Esophagus muscularis mucosa (tissue), 4 donors: ENCODE measurements around the gene BCAT1.

Experiments used
- CTCF ChIP-seq, 3 experiments: fragments of 200-600 bp in 2 of 3; fragments of 450-650 bp in 1 of 3; sonication (generic) in 2 of 3; IDR thresholded peaks; one replicate each; pipeline ENCODE4 v1.5.1; 2017 to 2019; ENCODE audit warnings: antibody characterized with exemption in 3 of 3, mild to moderate bottlenecking in 2 of 3, moderate library complexity in 1 of 3
- EP300 ChIP-seq: sonication (generic); formaldehyde crosslinking; IDR thresholded peaks from one replicate; pipeline ENCODE4 v1.6.1; 2017; ENCODE audit warnings: antibody characterized with exemption
- POLR2A ChIP-seq: fragments of 450-650 bp; IDR thresholded peaks from one replicate; pipeline ENCODE4 v1.6.1; 2017; ENCODE audit warnings: antibody characterized with exemption, moderate library complexity, mild to moderate bottlenecking, low read depth
- POLR2AphosphoS5 ChIP-seq, 2 donors: sonication (generic); formaldehyde crosslinking; IDR thresholded peaks; one replicate each; pipeline ENCODE4 v1.6.1; 2017; ENCODE audit warnings: antibody characterized with exemption in 2 of 2

- TF ChIP-seq CTCF (IDR thresholded peaks at IDR 0.05) (no peak), POLR2A (no peak), POLR2AphosphoS5 (IDR thresholded peaks at IDR 0.05) (no peak), EP300 (no peak)
Measured at GRCh38 chr12:24928131-24928530, 20.8 kb downstream of the BCAT1 start.
